ENCODE measurements around the gene SLC24A3.

GRCh38 chr20:19555726-19556125 is 343.3 kb downstream of the SLC24A3 start:
- TF ChIP-seq, protein P1, sequence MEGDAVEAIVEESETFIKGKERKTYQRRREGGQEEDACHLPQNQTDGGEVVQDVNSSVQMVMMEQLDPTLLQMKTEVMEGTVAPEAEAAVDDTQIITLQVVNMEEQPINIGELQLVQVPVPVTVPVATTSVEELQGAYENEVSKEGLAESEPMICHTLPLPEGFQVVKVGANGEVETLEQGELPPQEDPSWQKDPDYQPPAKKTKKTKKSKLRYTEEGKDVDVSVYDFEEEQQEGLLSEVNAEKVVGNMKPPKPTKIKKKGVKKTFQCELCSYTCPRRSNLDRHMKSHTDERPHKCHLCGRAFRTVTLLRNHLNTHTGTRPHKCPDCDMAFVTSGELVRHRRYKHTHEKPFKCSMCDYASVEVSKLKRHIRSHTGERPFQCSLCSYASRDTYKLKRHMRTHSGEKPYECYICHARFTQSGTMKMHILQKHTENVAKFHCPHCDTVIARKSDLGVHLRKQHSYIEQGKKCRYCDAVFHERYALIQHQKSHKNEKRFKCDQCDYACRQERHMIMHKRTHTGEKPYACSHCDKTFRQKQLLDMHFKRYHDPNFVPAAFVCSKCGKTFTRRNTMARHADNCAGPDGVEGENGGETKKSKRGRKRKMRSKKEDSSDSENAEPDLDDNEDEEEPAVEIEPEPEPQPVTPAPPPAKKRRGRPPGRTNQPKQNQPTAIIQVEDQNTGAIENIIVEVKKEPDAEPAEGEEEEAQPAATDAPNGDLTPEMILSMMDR (IDR thresholded peaks at IDR 0.05), result no peak
- TF ChIP-seq POLR2A (IDR thresholded peaks at IDR 0.05), result no peak
